ENCODE measurements around the gene FAM162A.

GRCh38 chr3:122451371-122451770, 67.4 kb downstream of the FAM162A start:
- TF ChIP-seq CTCF (IDR thresholded peaks at IDR 0.05; ENCODE audit: low read depth, low read length, missing input control) (no peak), RAD21 (IDR thresholded peaks at IDR 0.05) (peak in 1 of 2 donors; percentile 17), RXRA (IDR thresholded peaks at IDR 0.05) (peak in 1 of 2 donors; percentile 36), MAX (IDR thresholded peaks at IDR 0.05) (no peak), TAF1 (conservative IDR thresholded peaks at IDR 0.05) (no peak), JUND (IDR thresholded peaks at IDR 0.05) (no peak), SP1 (IDR thresholded peaks at IDR 0.05) (no peak), YY1 (IDR thresholded peaks at IDR 0.05) (no peak), EGR1 (IDR thresholded peaks at IDR 0.05; ENCODE audit: low read depth in 2 of 2) (no peak), ZBTB33 (IDR thresholded peaks at IDR 0.05) (no peak)

Data from liver (tissue), 3 donors.